NCI-H1694 treated with DMSO at 0.1 percent for 48 hours (cell line): ENCODE results near the gene NCR3LG1.

Source experiments
- DNase-seq: peaks from one replicate; lab custom pipeline; 2025; lab: John Stamatoyannopoulos, UW

The NCR3LG1 gene, protein sequence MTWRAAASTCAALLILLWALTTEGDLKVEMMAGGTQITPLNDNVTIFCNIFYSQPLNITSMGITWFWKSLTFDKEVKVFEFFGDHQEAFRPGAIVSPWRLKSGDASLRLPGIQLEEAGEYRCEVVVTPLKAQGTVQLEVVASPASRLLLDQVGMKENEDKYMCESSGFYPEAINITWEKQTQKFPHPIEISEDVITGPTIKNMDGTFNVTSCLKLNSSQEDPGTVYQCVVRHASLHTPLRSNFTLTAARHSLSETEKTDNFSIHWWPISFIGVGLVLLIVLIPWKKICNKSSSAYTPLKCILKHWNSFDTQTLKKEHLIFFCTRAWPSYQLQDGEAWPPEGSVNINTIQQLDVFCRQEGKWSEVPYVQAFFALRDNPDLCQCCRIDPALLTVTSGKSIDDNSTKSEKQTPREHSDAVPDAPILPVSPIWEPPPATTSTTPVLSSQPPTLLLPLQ

DNA sequence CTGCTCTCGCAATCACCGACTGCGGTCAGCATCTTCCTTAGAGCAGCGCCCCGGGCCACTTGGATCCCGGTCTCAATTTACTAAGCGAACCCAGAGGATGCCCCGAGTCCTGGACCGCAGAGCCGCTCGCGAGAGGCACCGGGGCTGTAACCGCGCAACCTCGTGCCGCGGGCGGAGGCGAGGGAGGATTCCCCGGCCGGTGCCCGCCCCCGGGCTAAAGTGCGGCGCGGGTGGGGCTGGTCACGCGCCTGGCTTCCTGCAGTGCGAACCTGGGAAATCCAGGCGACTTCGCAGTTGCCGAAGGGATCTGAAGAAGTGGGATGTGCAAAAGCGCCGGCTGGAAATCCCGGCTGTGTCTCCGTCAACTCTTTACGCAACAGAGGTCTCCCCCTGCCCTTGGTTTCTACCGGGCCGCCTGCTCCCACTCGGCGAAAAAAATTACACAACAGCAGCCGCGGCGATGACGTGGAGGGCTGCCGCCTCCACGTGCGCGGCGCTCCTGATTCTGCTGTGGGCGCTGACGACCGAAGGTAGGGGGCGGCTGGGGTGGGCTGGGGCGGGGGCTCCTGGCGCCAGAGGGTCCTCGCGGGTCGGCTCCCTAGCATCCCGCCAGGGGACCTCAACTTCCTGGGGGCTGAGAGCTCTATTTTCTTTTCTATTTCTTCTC, at the start of gene NCR3LG1:
Gene NCR3LG1 (plus strand): TSS at position 291 of the 667 bp plus-strand sequence. CDS start 170 bp downstream, at position 461.
- no peak for DNase-seq

DNA sequence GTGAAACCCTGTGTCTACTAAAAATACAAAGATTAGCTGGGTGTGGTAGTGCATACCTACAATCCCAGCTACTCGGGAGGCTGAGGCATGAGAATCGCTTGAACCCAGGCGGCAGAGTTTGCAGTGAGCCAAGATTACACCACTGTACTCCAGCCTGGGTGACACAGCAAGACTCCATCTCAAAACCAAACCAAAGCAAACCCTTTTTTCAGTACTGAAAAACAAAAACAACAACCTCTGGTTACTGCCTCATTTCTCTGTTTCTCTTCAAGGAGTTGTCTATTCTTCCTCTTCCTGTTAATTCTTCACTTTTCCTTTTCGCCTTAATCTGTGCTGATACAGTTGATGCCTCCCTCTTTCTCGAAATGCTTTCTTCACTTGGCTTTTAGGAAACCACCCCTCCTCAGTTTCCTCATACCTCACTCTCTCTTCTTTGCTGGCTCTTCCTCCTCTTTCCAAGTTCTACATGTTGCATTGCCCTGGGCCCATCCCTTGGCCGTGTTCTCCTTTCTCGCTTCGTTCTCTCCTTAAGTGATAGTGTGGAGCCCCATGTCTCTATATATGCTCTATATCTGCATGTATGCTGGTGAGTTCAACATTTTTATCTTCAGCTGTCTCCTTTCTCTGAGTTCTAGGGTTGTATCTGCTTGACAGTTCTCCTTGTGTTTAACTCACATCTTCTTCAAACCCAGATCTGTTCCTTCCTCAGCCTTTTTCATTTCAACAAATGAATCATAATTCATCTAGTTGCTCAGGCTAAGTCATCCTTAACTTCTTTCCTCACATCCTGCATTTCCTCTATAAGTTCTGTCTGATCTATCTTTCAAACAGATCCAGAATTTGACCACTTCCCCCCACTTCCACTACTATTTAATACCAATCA, 38.0 kb upstream of the NCR3LG1 start:
- DNase-seq: no peak

DNA sequence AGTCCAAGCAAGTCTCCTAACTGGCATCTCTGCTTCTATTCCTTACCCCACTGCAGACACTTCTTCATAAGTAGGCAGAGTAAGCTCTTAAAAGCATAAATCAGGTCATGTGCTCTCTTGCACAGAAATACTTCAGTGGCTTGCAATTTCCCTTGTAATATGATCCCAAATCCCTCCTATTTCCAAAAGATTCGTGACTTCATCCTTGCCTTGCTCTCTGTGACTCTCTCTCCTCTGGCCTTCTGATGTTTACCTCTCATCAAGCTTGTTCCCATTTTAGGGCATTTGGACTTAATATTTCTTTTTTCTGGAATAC, 37.4 kb upstream of the NCR3LG1 start:
- no peak for DNase-seq

DNA sequence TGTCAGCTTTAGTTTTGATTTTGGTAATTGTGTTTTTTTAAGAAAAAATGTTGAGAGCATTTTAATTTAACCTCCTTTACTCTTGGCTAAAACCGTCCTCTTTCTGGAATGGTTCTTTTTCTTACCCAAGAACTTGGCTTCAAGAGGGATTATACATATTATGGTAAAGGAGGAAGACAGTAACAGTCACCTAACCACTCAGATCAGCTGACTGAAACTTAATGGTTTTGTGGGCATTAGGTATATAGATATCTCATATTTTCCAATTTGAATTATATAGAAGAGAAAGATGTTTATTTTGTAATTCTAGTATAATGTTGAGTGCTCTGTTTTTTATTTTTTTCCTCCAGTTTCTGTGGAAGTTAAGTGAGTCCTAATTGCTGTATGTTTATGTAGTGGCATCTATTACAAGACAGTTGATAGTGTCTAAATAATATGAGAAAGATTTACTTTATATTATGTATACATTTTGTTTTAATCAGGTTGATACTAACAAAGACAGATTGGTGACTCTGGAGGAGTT, 36.6 kb upstream of the NCR3LG1 start:
- DNase-seq: no peak

DNA sequence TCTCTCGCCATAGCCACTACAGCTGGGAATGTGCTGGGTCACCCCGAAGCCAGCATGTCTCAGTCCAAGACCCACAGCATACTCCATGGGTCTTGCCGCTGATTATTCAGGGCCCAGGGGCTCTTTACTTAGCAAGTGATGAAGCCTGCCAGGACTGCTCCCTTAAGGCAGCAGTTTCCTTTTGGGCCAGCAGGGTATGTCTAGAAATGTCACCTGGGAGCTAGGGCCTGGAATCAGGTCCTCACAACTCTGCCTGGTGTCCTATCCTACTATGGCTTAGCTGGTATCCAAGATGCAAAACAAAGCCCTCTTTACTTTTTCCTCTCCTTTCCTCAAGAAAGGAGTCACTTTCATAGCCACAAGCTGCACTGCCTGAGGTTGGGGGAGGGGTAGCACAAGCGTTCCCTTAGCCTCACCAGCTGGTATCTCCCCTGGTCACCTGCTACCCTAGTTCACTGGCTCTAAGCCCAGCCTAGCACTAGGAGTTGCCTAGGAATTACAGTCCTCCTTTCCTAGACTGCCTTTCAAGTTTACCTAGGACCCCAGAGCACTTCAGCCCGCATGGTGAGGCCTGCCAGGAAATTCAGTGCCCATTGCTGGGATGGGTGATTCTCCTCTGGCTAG, 22.6 kb upstream of the NCR3LG1 start:
- DNase-seq: peak; percentile 4

DNA sequence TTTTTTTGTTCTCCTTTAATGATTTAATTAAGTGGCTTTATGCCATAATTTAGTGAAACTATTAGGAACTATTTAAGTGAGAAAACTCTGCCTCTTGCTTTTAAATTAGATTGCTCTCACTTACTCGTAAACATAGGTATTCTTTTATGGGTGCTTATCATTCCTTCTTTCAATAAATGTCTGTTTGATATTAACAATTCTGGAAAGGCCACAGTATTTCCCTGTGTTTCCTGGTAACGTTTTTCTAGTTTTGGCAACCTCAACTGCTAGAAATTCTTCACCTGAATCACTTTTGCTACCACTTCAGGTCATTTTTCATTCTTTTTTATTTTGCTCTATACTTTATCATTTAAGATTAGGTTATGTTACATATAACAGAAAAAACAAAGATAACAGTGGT, 19.9 kb upstream of the NCR3LG1 start:
- DNase-seq: no peak

DNA sequence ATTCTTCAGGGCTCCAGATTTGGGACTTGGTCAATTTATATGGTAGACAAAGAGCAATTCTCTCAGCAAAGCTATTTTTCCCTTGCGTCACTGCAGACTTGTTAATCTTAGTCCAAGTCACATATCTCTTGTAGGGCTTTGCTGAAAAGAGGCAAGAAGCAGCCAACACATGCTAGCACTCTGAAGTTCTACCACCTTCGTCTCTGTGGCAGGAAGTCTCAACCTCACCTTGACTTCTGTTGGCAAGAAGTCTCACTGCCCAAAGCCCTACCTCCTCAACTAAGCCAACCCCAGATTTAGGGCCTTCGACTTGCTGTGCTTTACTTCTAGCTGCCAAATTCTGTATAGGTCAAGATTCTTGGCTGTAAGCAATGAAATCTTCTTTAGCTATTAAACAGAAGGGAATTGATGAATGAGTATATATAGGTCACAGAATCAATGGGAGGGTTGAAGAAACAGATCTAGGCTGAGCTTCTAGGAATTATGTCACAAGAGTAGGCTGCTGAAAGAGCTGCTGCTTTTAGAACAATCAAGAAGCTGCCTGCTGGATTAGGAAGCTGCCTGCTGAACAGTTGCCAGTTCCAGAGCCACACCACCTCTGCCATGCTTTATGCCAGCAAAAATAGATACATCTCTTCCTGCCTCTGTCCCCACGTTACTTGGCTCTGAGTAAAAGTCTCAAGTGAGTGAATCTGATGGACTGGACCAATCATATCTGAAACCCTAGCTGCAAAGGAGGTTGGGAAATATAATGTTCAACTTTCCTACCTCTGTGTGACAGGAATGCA, 17.6 kb upstream of the NCR3LG1 start:
- no peak for DNase-seq

DNA sequence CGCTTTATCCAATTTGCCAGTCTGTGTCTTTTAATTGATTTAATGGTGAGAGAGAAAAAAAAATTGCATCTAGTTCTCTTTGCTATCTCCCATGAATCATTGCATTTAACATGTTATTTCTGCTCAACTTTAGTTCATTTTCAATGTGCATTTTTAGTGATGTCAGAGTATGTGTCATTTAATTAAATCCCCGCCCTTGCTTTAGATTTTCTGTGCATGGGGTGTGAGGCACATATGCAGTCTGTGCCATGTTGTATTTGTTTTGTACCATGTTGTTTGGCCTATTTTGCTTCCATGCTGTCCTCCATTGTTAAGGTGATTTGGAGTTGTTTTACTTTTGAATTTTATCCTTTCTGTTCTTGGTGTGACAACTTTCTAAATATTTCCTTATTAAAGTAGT, 8.3 kb upstream of the NCR3LG1 start:
- DNase-seq: no peak

DNA sequence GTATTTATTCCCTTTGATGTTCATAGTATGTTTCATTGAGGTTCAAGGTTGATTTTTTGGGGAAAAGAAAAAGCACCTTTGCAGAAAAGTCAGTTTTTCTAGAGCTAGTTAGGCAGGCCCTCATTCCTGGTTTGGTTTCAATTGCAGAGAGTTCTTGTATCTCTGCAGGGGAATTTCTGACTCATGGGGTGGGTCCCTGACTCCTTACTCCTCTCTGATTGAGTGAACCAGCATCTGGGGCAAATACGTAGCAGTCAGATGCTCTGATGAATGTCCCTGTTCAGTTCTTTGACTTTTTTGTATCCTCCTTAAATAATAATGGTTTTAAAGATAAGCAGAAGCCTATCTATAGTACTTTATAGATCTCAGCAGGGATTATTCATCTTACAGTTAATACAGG, 7.7 kb upstream of the NCR3LG1 start:
- no peak for DNase-seq

DNA sequence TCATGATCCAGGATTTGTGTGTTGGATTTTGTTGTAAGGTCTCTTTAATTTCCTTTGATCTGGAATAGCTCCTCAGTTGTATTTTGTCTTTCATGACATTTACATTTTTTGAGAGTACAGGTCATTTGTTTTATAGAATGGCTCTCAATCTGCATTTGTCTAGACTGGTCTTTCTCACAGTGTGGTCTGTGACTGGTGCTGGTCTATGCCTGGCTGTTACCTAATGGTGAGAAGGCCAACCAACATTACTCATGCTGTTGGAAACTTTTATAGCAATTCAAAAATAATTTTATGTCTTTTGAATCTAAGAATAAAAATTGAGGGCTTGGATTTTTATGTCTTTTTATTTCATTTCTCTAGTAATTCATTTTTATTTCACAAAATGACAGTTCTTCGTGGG, 3.9 kb upstream of the NCR3LG1 start:
- no peak for DNase-seq

DNA sequence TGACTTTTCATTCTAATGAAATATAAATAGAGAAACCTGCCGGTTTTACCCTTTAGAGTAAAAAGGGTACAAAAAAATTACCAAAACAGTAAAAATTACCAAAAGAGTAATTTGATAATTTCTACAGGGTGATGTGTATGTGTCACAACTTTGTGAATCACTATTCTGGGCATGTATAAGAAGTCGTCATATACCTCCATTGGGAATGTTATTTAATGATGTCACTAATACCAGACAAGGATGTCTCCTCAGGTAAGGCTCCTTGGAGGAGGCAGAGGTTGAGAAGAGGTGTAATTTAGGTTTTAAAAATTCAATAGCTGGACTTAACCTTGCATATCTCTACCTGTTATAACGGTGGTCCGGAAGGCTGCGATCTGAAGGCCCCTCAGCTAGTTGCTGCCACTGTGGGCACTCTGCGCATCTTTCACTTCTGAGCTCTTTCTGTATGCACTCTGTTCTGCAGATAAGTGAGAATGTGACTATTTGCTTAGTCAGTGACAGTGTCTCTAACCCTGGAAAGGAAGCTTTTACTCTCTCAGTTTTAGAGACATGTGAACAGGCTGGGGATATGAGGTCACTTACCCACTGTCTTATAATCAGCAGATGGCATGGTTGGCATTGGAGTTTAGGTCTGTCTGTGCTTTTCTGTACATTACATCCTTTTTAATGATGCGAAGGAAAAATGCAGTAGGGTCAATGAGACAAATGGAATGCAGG, 987 bp upstream of the NCR3LG1 start:
- no peak for DNase-seq

DNA sequence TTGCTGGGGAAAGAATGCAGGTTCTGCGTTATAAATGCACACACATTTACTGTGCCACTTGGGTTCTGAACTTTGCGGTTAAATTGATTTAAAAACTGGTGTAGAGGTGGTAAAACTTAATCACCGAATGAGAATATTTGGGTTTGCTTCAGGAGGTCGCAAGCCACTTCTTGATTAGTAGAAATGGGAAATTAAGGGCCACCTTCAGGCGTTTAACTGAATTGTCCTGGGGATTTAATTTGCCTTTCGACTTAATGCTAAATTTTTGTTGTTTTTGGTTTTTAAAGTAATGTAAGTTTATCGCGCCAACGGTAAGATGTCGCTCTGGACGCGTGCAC, 459 bp upstream of the NCR3LG1 start:
- DNase-seq: no peak

DNA sequence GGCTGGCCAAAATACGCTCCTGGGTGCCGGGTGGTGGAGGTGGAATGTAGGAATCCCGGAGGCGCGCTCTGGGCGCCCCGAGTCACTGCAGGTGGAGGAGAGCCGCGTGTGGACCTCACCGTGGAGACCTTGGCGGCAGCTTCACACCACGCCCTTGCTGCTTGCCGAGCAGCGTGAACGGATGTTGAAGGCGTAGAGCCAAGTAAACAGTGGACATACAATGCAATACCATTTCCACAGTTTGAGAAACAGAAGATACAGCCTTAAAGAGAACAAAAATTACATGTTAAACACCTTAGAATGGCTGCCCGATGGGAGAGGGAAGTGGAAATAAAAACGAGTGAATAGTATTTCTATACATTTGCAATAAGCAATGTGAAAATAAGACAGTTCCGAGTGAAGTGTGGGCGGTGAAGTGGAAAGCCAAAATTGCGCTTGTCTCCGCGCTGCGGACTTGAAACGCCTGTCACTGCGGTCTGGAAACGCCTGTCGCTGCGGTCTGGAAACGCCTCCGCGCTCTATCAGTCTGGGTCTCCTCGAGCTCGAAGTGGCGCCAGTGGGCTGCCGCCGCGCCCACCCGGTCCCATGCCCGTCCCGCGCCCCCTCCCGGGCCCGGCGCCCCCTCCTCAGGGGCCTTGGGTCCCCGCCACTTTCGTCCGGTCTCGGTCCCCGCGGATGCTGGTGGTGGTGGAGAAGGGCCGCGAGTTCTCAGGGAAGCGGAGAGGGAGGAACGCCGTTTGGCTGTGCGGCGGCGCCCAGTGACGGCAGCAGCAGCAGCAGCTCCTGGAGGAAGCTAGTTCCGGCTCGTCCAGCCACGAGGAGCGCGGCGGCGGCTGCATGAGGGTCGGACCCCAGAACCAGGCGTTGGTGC, 1.6 kb downstream of the NCR3LG1 start:
- peak; percentile 59 for DNase-seq

DNA sequence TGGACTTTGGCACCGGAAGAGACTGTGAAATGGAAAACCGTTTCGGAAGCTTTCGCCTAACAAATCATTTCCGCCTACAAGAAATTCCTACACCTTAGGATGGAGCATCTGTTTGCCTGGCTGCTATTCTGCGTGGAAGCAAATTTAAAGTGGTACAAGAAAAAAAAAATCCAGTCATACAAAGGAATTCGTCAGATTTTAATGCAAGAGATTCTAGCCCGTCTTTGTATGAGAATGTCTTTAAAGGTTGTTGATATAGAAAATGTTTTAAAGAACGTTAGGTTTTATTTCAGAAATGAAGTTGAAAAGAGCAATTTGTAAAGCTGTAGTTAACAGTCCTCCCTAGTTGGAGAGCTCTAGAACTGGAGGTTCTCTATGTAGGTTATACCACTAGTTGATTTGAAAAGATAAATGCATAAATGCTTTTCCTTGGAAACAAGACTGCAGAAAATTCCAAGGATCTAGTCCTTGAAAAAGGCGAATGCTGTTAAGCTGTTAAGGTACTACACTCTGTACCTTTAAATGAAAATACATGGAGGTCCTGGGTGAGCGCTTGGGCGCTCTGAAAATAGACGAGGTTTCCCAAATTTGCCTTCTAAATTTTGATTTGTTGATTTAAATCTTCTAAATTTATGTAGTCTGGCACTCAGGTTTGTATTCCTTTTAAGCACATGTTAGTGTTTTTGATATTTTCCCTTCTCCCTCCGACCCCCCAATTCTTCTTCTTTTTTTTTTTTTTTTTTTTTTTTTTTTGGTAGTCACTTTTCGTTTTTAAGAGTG, 2.4 kb downstream of the NCR3LG1 start:
- DNase-seq: peak; percentile 59

DNA sequence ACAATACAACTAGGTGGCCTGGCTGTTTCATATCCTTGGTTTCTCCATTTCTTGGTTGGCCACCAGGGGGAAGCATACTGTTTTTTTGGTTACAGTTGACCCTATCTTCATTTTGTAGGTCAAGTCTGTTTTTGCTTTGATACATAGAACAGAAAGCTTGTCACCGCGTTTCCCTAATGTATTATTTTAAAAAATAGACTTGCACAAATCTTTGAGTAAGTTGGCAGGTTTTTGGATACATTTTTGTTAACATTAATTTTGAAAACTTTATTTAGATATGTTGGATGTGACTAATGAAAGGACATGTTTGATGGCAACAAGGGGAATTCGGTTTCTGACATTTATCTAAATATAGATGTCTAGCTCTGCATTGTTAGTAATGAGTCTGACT, 3.0 kb downstream of the NCR3LG1 start:
- peak; percentile 64 for DNase-seq

DNA sequence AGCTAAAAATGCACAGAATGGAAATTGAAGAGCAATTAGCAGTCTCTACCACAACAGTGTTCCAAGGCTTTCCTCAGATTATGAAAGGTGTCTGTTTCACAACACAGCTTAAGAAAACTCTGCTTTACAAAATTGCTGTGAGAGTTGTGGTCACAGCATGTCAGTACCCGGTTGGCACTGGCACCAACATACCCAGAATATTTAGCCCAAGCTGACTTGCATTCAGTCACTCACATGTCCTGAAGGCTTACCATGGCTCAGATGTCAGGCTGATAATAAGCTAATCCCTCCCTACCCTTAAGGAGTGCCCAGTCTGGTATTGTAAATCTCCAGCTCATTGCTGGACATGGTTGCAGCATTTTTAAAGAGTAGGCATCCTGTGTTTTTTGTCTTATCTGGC, 14.9 kb downstream of the NCR3LG1 start:
- DNase-seq: no peak

DNA sequence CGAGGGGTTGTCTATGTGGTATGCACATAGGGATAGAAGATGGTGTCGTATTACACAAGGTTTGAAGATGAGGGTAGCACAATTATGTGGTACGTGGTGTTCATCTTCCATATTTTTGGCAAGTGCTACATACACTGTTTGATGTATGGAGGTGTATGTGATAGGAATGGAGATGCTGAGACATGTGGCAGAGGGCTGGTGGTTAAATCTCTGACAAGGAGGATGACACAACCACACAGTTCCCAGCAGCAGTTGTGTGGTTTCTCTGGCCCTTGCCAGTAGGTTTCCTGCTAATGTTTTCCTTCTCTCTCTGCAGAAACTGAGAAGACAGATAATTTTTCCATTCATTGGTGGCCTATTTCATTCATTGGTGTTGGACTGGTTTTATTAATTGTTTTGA, 17.0 kb downstream of the NCR3LG1 start:
- no peak for DNase-seq

DNA sequence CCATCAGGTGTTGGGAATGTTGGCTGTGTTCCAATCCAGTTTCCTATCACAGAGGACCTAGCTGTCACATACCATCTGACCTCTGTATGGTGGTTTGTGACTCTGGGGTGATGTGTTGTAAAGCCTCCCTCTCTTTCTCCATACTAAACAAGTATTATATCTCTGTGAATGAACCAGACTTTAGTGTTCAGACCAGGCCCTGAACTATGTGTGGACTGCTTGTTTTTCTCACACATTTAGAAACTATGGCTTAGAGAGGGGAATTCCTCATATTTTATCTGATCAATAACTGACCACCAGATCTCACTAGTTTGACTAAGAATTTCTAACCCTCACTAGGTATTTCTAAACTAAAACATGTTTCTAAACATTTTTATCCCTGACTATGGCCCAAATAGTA, 17.5 kb downstream of the NCR3LG1 start:
- no peak for DNase-seq

DNA sequence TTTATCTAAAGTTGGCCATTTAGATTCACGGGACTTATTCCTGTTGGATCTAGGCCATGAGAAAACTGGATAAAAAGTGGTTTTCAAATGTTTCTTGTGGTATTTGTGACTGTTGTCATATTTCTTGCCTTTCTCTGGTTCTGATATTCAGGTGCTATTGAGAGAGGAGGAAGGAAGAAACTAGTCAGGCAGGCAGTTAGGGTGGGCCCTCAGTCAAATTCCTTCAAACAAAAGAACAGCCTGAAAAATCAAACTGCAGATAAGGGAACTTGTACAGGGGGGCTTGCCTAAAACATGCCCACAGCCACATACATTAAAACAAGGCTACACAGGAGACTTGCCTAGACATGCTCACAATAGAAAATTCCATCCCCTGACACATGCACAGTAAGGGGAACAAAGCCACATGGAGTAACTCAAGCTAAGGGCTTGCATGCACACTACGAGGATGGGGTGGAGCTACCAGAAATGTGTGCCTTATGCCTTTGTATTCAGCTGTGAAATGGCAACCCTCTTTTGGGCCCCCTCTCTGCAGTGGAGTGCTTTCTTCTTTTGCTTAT, 18.2 kb downstream of the NCR3LG1 start:
- DNase-seq: no peak
